BJ (cell line): ENCODE data around the gene ZC2HC1B. TPM values are rescaled to one million over a fixed set of nuclear protein-coding genes. Genes with fewer than 3 reads are reported as not detected.
A peak's percentile ranks its signal among the peaks of the same experiment; 100 is the strongest.

Source experiments
- CTCF ChIA-PET: fragments of 350-600 bp; formaldehyde crosslinking; extraction: SDS; loops from one replicate; lab custom pipeline; 2021; ENCODE audit warnings: antibody characterized with exemption, inconsistent platforms; lab: Yijun Ruan, JAX
- POLR2A ChIA-PET: fragments of 300-600 bp; sonication (Branson Sonifier 250); formaldehyde crosslinking; extraction: SDS; loops from one replicate; lab custom pipeline; 2021; ENCODE audit warnings: antibody characterized with exemption; lab: Charles Lee
- DNase-seq: peaks from one replicate; pipeline ENCODE4 v3.0.0-alpha.2; 2011; ENCODE audit warnings: low read depth
- H3K27me3 ChIP-seq: 2 replicates; pipeline ENCODE4 v1.6.0; 2011; ENCODE audit warnings: low read length; ENCODE audit not compliant: control insufficient read depth, insufficient read depth
- H3K36me3 ChIP-seq: 2 replicates; pipeline ENCODE4 v1.5.1; 2011; ENCODE audit warnings: low read length; ENCODE audit not compliant: control insufficient read depth, insufficient read depth
- H3K4me3 ChIP-seq: 2 replicates; pipeline ENCODE4 v1.5.1; 2011; ENCODE audit warnings: low read depth, mild to moderate bottlenecking, control low read depth, low read length
- polyA plus RNA-seq: library from polyadenylated mRNA; depleted of rRNA; stranded (reverse); fragments of >200 nt; gene quantifications from 2 replicates; pipeline ENCODE4 v1.2.3, GENCODE V29; 2011
- TF ChIP-seq, protein P1 (sequence below): IDR thresholded peaks from 2 replicates; pipeline ENCODE4 v1.5.1; 2011; ENCODE audit warnings: low read depth, mild to moderate bottlenecking, control low read depth, inconsistent platforms, low read length, moderate library complexity; ENCODE audit not compliant: insufficient read depth

The ZC2HC1B gene
- polyA plus RNA-seq, 1 experiment, result not detected

DNA sequence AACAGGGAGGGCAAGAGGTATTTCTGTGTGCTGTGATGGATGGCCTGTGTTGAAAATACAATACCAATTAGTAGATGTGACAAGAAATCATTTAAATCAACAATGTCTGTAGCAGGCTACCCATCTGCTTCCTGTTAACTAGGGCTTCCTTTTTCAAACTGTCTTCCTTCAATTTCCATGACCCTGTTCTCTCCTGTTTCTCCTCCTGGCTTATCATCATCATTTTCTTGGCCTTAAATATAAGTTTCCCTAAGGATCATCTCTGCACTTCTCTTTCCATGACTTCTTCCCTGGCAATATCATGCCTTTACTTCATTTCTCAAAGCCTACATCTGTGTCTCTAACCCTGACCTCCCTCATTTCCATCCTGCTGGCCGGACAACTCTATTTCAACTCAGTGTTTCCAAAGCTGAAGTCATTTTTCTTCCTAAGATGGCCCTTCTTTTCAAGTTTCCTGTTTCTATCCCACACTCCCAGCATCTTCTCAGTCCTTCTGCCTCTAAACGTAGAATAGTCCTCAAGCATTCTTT is 18.2 kb downstream of the ZC2HC1B start:
- Histone ChIP-seq H3K4me3 (no peak overlapping the region), H3K36me3 (no peaks in the 10 kb centered on the region), H3K27me3 (no peaks in the 10 kb centered on the region)
- no peak for DNase-seq
- TF ChIP-seq, protein P1, sequence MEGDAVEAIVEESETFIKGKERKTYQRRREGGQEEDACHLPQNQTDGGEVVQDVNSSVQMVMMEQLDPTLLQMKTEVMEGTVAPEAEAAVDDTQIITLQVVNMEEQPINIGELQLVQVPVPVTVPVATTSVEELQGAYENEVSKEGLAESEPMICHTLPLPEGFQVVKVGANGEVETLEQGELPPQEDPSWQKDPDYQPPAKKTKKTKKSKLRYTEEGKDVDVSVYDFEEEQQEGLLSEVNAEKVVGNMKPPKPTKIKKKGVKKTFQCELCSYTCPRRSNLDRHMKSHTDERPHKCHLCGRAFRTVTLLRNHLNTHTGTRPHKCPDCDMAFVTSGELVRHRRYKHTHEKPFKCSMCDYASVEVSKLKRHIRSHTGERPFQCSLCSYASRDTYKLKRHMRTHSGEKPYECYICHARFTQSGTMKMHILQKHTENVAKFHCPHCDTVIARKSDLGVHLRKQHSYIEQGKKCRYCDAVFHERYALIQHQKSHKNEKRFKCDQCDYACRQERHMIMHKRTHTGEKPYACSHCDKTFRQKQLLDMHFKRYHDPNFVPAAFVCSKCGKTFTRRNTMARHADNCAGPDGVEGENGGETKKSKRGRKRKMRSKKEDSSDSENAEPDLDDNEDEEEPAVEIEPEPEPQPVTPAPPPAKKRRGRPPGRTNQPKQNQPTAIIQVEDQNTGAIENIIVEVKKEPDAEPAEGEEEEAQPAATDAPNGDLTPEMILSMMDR, result no peak
- CTCF ChIA-PET, result interaction anchor here (0.9 kb wide), 1 partner anchor 13 kb away, joined by 3 read pairs; no protein-coding TSS in a partner anchor
- POLR2A ChIA-PET, result no interaction called here

DNA sequence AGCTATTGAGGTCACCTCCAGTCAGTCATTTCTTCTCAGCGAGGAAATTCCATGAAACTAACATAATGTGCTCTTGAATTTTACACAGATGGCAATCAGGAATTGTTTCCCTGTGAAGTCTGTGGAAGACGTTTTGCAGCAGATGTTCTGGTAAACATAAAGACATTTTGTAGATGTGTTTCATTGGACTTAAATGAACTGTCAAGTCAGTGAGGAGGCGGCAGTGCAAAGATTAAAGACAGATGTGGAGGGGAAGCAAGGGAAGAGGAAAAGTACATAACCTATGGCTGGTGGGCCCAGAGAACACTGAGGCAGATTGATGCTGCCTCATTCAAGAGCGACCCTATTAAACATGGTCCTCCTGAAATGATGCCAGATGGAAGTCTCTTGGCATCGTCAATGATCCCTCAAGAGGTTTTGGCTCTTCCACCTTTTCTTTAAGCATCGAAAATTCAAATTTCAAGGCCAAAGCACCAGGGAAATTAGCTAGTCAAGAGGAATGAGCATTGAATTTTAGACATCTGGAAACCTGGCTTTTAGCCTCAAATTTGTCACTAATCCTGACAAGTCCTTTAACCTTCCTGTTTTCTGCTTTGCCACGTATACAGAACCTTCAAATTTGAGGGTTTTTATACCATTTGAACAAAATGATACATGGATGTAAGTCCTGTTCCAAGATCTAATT is 20.1 kb downstream of the ZC2HC1B start:
- Histone ChIP-seq H3K36me3 (no peaks in the 10 kb centered on the region), H3K27me3 (no peaks in the 10 kb centered on the region), H3K4me3 (no peak overlapping the region)
- TF ChIP-seq, protein P1, result no peak
- peak; percentile 33 for DNase-seq
- ChIA-PET POLR2A (no interaction called here), CTCF (interaction anchor here (0.6 kb wide), 1 partner anchor 24 kb away, joined by 4 read pairs; no protein-coding TSS in a partner anchor)

DNA sequence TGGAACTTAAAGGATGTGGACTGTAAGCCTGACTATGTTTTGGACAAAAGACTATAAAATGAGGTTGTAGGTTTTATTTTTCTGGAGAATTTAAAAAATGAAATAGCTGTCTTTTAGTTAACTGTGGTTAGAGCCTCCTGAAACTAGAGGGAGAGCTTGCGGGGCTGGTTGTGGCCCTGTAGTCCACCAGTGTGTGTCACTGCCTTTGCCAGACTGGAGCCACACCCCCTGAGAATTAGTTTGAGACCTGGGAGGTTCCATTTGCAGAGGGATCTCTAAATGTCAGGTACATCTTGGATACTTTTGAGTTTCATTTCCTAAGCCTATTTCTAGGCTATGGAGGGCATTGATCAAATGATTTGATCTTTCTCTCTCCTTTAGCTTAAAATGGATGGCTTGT is 20.8 kb downstream of the ZC2HC1B start:
- Histone ChIP-seq H3K4me3 (no peak overlapping the region), H3K27me3 (no peaks in the 10 kb centered on the region), H3K36me3 (no peaks in the 10 kb centered on the region)
- CTCF ChIA-PET, result no interaction called here
- TF ChIP-seq, protein P1, result no peak
- POLR2A ChIA-PET, result no interaction called here
- DNase-seq, result no peak

DNA sequence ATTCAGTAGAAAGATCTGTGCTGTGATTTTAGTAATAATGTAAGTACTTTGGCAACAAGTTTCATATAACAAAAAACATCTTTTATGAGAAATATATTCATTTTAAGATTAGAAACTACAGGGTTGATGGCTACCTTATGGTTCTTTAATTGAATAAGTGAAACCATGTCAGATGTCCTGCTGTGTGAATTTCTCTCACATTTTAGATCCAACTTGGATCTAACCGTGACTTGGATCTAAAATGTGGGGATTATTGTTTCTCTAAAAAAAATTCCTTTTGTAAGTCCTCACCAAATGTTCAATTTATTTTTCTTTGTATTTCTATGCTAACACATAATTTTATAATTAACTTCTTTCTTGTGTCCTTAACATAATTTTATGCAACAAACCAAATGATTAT is 30.4 kb downstream of the ZC2HC1B start:
- DNase-seq, result no peak
- Histone ChIP-seq H3K4me3 (no peak overlapping the region), H3K27me3 (no peaks in the 10 kb centered on the region), H3K36me3 (no peaks in the 10 kb centered on the region)
- TF ChIP-seq, protein P1, result no peak
- CTCF ChIA-PET, result no interaction called here
- POLR2A ChIA-PET, result no interaction called here

DNA sequence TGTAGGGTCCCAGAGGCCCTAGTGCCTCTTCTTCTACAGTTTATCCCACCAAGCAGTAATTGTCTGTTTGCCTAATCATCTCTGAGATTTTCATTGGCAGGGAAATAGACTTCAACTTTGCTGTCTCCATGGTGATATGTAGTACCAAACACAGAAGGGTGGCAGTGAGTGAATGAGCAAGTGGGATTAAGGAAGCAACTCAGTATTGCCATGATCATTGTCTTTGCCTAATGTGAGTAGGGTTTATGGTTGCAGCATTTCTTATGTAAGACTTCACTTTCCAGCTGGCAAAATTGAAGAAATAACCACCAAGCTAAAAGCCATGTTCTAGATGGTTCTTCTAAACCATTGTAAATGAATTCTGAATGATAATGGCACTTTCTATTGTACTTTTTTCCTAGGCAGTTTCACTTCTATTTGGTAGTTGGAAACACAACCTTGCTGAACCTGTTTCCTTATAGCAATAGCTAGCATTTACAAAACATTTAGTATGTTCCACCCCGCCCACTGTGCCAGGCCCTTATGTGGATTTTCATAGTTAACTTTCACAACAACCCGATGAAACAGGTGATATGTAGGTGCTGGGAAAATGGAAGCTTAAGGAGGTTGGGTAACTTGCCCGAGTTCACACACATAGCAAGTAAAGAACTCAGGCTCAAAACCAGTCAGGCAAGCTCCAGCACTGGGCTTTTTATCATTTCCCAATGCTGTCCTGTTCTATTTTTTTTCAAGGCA is 32.0 kb downstream of the ZC2HC1B start:
- no peaks in the 10 kb centered on the region for H3K36me3 ChIP-seq
- CTCF ChIA-PET, result interaction anchor here (0.6 to 1.1 kb wide), 2 partner anchors 39 to 1966 kb away, joined by 3 read pairs; no protein-coding TSS in a partner anchor
- no peaks in the 10 kb centered on the region for H3K27me3 ChIP-seq
- H3K4me3 ChIP-seq, result no peak overlapping the region
- TF ChIP-seq, protein P1, result no peak
- no peak for DNase-seq
- POLR2A ChIA-PET, result no interaction called here
